ENCODE results near the gene WNT8A.

The WNT8A gene

GRCh38 chr5:138138949-138139780, 55.3 kb downstream of the WNT8A start, which contains the start of gene NME5:
Gene NME5 (minus strand): TSS chr5:138139428. CDS start chr5:138138780, 648 bp downstream.
- TF ChIP-seq CTCF (IDR thresholded peaks at IDR 0.05), result no peak

GRCh38 chr5:138139781-138140090, 55.9 kb downstream of the WNT8A start:
- TF ChIP-seq CTCF (IDR thresholded peaks at IDR 0.05), result no peak

- TF ChIP-seq CTCF (IDR thresholded peaks at IDR 0.05), result no peak
These were observed 56.4 kb downstream of the WNT8A start for GRCh38 chr5:138140268-138140667.
